NCI-H510A (cell line): ENCODE data around the gene MAD1L1.

Experiments used
- DNase-seq: peaks from one replicate; lab custom pipeline; 2025; lab: John Stamatoyannopoulos, UW

The MAD1L1 gene

DNA sequence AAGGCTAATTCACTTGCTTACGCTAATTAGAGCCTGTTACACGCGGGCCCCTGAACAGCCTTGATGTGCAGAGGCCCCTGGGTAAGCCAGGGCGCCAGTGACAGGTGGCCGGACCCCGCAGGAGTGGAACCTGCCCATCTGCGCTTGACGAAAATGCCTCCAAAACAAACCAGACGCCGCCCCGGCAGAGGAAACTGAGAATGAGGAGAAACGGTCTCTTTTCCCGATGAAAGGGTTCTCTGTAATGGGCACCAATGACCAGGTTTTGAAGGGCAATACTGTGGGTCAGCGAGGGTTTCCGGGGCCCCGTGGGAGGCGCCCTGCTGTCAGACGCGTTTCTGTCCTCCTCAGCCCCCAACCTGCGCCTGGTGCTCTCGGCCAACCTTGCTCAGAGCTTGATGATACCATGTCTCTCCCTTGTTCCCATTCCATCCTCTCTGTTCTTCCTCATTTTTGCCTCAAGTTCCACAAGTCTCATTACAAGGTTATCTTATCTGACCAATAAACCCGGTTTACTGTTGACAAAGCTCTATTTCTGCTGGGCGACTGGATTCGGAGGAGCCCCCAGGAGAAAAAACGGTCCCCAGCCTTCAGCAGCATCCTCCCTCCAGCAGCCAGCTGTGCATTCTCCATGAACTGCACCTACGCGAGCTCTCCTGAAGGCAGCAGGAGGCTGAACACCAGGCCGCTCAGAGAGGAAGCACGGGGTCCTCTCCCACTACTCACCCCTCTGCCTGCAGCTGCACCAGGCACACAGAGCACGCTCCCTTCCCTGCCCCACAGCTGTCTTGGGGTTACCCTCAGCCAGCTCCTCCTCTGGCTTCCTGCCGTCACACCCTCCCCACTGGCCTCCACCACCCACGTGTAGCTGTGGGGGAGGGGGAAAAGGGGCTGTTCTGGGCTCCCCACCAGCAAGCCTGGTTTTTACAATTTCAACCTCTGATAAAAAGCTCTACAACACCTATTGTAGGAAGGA, 202.0 kb downstream of the MAD1L1 start:
- DNase-seq: no peak

DNA sequence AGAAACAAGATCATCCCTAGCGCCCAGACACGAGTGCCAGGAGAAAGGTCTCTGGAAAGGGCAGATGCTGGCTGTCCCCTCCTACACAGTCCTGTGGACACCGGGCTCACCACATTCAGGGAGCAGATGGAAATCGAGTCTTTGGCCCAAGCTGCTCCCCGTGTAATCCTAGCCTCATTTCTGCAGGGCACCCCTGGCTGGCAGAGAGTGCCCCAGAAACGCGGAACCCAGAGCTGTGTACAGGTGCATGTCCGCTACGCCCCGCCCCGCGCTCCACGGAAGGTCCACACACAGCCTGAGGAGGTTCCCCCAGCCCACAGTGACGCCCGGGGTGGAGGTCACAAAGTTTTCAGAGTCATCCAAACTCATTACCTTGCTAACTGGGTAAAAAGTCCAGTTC, 202.8 kb downstream of the MAD1L1 start:
- no peak for DNase-seq

DNA sequence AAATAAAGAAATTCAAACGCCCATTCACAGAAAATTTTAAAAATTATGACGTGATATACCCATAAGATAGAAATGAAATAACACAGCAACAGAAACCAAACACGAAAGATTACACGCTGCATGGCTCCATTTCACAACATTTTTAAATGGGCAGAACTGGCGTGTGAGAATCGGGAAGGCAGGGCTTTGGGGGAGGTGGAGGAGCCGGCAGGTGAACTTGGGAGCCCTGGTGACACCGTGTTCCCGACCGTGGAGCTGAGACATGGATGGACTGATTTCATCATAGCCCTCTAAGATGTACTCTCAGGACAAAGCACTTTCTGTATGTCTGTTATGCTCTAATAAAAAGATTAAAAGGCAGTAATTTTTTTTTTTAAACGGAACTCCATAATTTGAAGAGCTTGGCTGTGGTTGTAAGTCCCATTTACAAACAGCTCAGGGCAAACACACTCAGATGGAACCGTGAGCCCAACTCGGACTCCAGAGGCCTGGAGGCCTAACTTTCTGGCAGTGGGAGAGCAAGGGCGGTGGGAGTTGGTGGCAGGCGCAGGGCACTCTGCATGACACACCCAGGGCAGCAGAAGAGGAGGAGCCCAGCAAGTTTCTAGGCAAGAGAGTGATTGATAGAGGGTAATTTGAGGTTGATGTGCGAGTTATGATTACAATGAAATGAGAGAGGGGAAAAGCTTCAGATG, 203.4 kb downstream of the MAD1L1 start:
- DNase-seq: no peak

DNA sequence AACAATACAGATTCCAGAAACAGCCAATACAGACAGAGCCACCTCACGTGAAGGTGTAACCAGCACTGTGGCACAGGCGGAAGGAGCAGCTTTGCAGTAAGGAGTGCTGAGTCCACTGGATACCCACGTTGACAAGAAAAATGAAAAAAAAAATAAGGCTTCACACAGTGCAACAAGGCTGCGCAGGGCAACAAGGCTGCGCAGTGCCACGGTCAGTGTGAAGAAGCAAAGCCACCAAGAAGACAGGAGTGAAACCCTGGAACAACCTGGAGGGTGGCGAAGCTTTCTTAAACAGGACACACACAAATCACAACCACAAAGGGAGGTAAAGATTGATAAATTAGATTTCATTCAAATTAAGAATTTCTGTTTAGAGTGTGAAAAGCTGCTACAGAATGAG, 204.0 kb downstream of the MAD1L1 start:
- no peak for DNase-seq

DNA sequence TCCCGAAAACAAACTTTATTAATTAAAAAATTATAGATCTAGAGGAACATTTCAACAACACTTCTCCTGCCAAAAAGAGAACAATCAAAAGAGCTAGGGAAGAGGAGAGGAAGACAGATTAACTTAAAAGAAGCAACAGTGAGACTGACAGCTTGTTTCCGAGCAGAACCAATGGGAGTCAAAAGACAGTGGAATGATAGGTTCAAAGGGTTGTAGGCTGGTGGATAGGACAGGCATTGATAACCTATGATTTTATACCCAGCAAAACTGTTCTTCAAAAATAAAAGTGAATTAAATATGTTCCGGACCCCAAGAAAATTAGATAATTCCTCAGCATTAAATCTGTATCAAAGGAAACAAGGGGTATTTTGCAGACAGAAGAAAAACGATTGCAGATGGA, 207.6 kb downstream of the MAD1L1 start:
- DNase-seq: no peak

DNA sequence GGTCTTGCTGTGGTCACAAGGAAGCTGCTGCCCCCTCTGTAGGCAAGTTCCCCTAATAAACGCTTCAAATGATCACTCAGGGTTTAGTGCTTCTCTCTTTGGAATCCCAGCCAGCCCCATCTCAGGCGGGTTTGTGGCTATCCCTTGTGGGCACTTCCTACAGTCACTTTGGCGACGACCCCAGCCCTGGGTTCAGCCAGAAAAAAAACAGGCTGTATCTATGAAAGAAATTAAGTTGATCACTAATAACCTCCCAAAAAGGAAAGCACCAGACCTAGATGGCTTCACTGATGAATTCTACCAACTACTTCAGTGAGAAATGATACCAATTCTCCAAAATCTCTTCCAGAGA, 208.2 kb downstream of the MAD1L1 start:
- DNase-seq: no peak

DNA sequence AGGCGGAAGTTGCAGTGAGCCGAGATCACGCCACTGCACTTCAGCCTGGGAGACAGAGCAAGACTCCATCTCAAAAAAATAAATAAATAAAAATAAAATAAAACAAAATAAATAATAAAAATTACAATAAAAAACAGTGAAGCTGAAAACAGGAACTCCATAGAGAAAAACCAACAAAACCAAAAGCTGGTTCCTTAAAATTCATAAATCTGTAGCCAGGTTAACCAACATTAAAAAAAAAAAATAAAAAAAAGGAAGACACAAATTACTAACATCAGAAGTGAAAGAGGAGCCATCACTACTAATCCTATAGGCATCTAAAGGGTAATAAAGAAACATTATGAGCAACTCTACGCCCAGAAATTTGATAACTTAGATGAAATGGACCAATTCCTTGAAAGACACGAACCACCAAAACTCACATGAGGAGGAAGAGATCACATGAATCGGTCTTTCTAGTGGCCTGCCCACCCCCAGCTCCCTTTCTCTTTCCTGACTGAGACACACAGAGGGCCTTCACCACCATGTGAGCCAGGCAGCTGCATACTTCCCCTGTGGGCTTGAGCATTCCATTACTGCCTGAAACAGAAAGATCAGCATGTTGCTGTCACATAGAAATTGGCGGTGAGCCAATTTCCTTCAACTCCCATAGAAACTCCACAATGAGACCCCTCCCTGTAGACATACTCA, 208.7 kb downstream of the MAD1L1 start:
- DNase-seq: no peak

DNA sequence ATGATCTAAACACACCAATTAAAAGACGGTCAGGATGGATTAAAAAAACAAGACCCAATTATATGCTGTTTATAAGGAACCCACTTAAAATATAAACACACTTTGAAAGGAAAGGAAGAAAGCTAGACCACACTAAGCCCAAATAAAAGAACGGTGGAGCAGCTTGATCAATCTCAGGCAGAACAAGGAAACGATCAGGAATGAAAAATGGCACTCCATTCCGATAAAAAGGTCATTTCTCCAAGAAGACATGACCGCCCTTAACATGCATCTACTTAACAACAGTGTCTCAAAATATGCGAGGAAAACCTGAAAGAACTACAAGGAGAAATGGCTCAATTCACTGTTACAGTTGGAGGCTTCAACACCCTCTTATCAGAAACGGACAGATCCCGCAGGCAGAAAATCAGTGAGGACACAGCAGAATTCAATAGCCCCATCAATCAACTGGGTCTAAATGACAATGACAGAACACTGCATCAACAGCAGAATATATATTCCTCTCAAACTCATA, 210.0 kb downstream of the MAD1L1 start:
- DNase-seq: no peak

DNA sequence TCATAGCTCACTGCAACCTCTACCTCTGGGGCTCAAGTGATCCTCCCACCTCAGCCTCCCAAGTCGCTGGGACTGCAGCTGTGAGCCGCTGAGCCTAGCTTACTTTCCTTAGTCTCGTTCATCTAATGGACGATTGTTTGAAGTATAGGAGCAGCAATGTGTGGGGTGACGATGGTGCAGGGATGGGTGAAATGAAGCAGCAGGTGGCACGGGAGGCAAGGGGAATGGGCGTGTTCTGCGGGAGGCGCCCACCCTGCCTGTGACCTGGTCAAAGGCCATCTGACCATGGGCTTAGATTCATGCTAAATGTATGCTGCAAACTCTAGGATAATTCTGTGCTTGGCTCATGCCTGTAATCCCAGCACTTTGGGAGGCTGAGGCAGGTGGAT, 210.7 kb downstream of the MAD1L1 start:
- DNase-seq: no peak

DNA sequence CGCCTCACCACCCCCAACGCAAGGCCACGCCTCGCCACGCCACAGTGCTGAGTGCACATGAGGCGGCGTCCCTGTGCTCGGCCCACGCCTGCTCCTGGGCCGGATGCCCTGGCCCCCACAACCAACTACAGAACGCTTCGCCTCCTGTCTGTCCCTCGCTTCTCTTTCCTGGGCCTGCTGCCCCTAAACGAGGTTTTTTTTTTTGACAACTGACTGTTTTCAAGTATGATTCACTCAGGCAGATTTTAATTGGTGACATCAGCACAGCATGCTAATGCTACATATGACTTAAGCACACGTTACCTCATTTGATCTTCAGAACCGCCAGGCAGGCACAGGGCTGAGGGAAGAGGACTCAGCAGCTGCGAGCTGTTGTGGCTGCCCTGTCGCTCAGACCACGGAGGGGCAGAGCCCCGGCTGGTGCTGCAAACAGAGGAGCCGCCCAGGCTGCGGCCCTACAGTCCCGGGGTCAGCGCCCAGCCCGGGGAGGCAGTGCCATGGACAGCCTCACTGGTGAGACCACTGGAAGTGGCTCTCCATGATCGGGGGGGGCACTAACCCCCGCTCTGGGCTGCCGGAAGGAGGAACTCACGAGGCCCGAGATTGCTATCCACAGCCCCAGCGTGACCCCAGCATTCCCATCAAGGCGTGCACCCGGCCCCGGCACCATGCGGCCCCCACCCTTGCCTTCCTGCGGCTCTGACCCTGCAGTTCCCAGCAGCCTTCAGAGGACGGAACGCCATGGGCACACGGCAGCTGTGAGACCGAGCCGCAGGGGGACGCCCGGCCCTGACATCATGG, 212.8 kb downstream of the MAD1L1 start:
- DNase-seq: no peak

DNA sequence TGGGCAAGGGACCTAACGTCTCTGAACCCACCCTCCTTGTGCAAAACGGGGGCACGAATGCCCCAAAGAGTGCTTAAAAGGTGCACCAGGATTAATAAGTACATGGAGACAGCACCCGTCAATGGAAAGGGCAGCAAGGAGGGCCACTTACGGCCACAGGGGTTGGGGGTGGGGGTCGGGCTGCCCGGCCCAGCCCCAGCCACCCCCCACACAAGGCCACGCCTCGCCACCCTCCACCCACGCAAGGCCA, 213.4 kb downstream of the MAD1L1 start:
- no peak for DNase-seq

DNA sequence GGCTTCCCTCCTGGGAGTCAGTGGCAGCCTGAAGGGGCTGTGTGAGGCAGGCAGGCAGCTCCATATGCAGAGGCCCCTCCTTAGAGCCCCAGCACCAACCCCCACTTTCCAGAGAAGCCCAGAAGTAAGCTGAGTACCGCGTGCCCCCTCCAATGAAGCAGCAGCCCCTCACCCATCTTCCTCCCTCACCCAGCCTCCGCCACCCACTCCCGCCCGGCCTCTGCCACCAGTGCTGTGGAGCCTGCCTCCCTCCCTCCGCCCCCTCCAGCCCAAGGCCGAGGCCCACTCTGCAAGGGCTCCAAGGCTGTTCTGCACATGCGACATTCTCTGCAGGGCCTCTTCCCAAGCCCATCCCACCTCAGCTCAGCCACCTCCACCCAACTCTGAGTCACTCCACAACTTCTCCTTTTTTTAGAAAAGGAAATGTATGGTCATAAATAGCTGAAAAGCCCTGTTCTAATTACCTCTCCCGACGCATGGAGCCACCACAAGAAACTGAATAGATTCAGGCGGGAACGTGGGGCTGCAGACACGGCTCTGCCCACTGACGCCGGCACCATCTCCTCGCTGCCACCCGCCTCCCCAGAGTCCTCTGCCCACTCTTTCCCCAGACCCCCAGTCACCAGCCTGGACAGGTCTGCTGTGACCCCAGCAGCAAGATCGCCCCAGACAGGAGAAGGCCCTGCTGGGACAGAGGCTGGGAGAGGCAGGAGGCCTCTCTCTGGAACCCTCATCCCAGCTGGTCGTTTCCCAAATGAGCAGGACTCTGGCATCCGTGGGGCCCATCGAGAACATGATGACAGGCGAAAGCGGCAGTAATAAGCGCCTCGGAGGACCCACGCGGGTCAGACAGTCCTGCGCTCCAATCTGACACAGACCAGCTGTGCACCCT, 213.9 kb downstream of the MAD1L1 start:
- DNase-seq: no peak

DNA sequence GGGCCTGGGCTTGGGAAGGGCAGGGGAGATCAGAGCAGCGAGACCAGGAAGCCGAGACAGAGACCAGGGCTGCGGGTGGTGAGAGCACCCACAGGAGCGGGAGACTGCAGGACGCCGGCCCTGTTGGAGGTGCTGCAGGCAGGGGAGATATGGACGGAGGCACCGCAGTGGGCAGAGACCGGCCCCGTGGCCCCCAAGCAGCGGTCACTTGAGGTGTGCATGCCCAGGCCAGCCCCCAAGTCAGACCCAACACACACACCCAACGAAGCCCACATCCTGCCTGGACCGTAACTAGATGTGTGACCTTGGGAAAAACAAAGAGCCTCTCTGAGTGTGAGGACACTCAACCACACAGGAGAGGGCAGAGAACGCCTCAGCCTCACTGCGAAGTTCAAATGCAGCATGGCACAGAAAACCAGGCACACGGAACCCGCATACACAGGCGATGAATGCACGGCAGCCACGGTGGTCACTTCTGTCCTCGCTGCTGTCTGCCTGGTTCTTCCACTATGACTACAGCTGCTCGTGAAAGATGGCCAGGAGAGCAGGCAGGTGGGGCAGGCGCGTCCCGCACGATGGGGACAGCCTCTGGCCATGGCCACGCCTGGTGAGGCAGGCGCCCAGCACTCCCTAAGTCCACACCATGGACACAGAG, 214.7 kb downstream of the MAD1L1 start:
- no peak for DNase-seq

DNA sequence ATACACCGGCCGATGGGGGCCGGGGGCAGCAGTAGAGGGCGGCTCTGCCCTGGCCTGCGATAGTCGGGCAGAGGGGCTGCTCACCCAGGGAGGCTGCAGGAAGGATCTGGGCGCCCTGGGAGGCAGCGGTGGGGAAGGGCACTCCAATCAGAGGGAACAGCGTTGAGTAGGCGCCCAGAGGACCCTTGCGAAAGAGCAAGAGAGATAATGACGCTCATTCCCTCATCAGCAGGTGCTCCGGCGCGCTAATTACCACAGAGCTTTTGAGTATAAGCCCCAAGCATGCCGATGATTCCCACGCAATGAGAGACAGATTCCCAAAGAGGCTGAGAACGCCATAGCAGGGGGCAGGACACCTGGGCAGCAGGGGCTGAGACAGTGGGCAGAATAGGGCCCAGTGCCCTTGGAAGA, 215.3 kb downstream of the MAD1L1 start:
- DNase-seq: no peak

DNA sequence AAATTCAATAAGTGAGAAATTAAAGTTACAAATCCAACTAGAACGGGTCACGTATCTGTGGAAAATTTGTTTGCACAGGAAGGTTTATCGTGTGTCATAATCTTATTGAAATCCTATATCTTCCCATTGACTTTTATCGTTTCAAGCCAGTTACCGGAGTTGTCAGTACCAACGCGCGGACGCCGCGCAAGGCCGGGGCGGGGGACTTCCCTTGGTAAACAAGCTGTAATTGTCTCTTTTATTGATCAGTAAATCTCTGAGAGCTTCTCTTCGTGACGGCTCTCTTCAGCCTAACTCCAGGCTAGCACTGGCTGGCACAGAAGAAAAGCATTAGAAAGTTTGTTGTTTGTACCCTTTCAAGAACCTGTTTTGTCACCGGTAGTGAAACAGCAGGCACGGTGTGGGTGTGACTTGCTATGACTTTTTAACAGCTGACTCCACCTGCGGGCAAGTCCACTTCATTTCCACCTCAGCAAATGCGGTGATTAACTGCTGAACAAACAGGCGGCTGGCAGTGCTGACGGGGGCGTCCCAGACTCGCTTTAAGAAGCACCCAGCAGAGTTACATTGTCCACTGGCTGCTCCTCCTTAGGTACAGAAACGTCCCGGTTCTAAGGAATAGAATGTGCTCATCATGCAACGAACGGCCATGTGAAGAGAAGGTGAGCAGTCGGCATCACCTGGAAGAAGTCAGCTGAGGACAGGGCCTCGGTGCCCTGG, 215.8 kb downstream of the MAD1L1 start:
- DNase-seq: peak; percentile 80

DNA sequence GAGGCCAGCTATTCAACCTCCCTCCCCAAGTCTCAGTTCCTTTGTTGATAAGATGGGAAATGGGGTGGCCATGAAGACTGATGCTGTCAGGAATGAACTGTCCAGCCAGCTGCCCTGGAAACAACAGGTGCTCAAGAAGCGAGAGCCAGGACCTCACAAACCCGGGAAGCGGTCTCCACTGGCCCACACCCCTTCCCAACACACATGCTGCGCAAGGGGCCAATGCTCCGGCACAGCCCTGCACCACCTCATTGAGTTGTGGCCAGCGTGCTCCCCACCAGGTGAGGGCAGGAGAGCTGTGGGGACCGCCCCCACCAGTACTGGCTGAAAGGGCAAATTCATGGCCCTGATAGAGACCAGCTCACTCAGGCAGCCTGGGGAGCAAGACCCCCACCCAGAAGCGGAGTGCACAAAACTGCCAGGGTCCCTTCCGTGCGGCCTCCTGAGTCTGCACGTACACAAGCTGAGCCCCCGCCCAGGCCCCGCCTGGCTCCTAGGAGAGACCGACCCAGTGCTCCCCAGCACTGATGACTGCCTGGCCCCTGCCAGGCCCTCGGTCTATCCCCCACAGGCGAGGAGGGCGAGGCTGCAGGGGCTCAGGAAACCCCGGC, 216.6 kb downstream of the MAD1L1 start:
- DNase-seq: no peak

DNA sequence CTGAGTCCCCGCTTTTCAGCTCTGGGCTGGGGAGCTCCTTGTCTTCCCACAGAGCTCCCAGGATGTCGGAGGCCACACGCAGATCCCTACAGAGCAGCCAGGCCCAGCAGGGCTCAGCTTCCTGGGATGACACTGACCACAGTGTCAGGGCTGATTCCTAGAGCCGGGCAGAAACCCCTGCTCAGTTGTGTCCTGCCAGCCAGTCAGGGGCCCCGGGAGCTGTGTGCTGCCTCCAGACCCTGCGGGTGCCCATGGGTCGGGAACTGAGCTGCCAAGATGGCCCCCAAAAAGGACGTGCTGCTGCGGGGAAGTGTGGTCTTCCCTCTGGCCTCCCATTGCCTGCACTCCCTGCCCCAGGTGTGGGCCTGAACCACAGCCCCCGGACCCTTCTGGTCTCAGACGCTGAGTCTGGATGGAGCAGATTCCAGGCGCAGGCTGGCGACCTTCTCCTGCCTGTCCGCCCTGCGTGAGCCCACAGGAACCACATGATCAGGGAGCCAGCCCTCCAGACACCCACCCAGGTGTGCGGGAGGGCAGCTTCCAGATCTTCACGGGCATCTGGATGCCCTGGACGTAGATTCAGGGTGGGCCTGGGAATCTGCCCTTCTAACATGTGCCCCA, 217.4 kb downstream of the MAD1L1 start:
- DNase-seq: no peak

DNA sequence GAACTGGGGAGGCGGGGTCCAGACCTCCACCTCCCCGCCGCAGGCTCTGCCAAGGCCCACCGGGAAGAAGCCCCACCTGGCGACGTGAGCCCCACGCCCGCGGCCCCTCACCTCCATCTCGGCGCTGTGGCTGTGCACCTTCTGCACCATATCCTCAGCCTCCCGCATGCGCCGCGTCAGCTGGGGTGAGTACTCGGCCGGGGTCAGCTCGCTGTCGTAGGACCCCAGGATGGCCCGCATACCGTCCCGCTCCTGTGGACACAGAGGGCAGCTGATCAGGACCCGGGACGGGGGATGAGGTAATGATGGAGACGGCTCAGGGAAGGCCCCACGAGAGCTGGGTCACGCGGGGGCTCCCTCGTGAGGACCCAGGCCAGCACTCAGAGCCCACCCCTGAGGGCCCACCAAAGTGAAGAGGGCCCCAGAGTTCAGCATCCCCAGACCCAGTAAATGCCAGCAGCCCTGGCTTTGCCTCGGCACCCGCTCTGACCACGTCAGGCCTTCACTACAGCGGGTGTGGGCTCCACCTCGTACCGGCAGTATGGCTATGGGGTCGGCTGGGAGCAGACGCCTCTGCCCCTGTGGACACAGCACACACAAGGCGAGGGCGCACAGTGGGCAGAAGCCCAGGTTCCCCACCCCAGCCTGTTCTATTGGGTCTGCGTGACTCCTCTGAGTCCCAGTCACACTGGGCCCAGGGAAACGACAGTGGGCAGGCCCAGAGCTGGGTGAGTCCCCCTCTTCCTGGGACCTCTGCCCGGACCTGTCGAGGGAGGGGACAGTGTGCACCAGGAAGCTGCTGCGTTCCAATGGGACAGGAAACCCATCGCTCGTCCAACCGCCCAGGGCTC, 218.1 kb downstream of the MAD1L1 start:
- DNase-seq: no peak
